KMS-11 (cell line): ENCODE results near the gene TFB2M.

ENCODE experiments used
- H2AFZ ChIP-seq: fragments of 200-600 bp; sonication (generic); 2 replicates; pipeline ENCODE4 v1.6.1; 2016; ENCODE audit warnings: antibody characterized with exemption, mixed run types, low read depth
- H3K27ac ChIP-seq: fragments of 200-600 bp; sonication (generic); 2 replicates; pipeline ENCODE4 v1.6.1; 2016; ENCODE audit warnings: mild to moderate bottlenecking, mixed run types
- H3K27me3 ChIP-seq: fragments of 200-600 bp; sonication (generic); 2 replicates; pipeline ENCODE4 v1.6.1; 2017; ENCODE audit warnings: mild to moderate bottlenecking, low read depth, mixed run types, moderate library complexity; ENCODE audit not compliant: insufficient read depth
- H3K36me3 ChIP-seq: fragments of 200-600 bp; sonication (generic); 2 replicates; pipeline ENCODE4 v1.6.1; 2017; ENCODE audit warnings: mild to moderate bottlenecking, mixed run types; ENCODE audit not compliant: insufficient read depth
- H3K4me1 ChIP-seq: fragments of 200-600 bp; sonication (generic); 2 replicates; pipeline ENCODE4 v1.6.1; 2016; ENCODE audit warnings: mild to moderate bottlenecking, low read depth, mixed run types; ENCODE audit not compliant: poor library complexity, severe bottlenecking
- H3K4me2 ChIP-seq: fragments of 200-600 bp; sonication (generic); 2 replicates; pipeline ENCODE4 v1.7.0; 2016; ENCODE audit warnings: mild to moderate bottlenecking, mixed run types
- H3K4me3 ChIP-seq: fragments of 200-600 bp; sonication (generic); IDR thresholded peaks from 2 replicates; pipeline ENCODE4 v1.6.1; 2017; ENCODE audit warnings: low read depth, low read length, mixed read lengths; ENCODE audit not compliant: insufficient read depth
- H3K79me2 ChIP-seq: fragments of 200-600 bp; sonication (generic); 2 replicates; pipeline ENCODE4 v1.6.1; 2016; ENCODE audit warnings: low read depth, mixed run types; ENCODE audit not compliant: insufficient read depth
- H3K9ac ChIP-seq: fragments of 200-600 bp; sonication (generic); 2 replicates; pipeline ENCODE4 v1.6.1; 2016; ENCODE audit warnings: mild to moderate bottlenecking, mixed run types
- H4K20me1 ChIP-seq: fragments of 200-600 bp; sonication (generic); 2 replicates; pipeline ENCODE4 v1.6.1; 2016; ENCODE audit warnings: mild to moderate bottlenecking, mixed run types; ENCODE audit not compliant: insufficient read depth
- TF ChIP-seq, protein P1 (sequence below): fragments of 200-600 bp; sonication (generic); conservative IDR thresholded peaks from 2 replicates; pipeline ENCODE4 v1.6.1; 2017; ENCODE audit warnings: low read depth, mild to moderate bottlenecking, antibody characterized with exemption, low read length, moderate library complexity, mixed read lengths

Gene TFB2M

DNA sequence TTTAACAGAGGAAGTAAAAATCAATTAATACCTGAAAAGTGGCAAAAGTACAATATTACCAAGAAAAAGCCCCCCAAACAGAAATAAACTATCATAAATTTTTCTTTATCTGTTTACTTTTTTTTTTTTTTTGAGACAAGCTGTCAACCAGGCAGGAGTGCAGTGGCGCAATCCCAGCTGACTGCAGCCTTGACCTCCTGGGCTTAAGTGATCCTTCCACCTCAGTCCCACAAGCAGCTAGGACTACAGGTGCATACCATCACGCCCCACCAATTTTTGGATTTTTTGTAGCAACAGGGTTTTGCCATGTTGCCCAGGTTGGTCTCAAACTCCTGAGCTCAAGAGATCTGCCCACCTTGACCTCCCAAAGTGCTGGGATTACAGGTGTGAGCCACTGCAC, 8.0 kb downstream of the TFB2M start:
- H4K20me1 ChIP-seq = no peaks in the 10 kb centered on the region
- no peak overlapping the region for H3K4me3 ChIP-seq
- no peaks in the 10 kb centered on the region for H3K27me3 ChIP-seq
- H3K36me3 ChIP-seq = peaks cover 9% of the 10 kb centered on the region; the same call in 1 of the 2 replicates
- peaks cover 5% of the 10 kb centered on the region; the same call in 1 of the 2 replicates for H3K79me2 ChIP-seq
- no peak overlapping the region for H2AFZ ChIP-seq
- TF ChIP-seq, protein P1, sequence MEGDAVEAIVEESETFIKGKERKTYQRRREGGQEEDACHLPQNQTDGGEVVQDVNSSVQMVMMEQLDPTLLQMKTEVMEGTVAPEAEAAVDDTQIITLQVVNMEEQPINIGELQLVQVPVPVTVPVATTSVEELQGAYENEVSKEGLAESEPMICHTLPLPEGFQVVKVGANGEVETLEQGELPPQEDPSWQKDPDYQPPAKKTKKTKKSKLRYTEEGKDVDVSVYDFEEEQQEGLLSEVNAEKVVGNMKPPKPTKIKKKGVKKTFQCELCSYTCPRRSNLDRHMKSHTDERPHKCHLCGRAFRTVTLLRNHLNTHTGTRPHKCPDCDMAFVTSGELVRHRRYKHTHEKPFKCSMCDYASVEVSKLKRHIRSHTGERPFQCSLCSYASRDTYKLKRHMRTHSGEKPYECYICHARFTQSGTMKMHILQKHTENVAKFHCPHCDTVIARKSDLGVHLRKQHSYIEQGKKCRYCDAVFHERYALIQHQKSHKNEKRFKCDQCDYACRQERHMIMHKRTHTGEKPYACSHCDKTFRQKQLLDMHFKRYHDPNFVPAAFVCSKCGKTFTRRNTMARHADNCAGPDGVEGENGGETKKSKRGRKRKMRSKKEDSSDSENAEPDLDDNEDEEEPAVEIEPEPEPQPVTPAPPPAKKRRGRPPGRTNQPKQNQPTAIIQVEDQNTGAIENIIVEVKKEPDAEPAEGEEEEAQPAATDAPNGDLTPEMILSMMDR = no peak
- no peak overlapping the region for H3K27ac ChIP-seq
- H3K4me2 ChIP-seq = no peak overlapping the region
- no peak overlapping the region for H3K9ac ChIP-seq
- H3K4me1 ChIP-seq = peaks cover 17% of the 10 kb centered on the region

DNA sequence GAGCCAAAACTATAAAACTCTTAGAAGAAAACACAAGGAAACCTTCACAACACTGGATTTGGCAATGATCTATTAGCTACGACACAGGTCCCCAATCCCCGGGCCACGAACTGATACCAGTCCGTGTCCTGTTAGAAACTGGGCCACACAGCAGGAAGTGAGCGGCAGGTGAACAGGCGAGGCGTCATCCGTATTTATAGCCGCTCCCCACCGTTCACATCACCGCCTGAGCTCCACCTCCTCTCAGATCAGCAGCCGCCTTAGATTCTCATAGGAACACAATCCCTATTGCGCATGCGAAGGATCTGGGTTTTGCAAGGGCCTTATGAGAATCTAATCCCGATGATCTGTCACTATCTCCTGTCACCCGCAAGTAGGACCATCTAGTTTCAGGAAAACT, 11.9 kb downstream of the TFB2M start:
- Histone ChIP-seq H4K20me1 (no peaks in the 10 kb centered on the region), H3K36me3 (peaks cover 6% of the 10 kb centered on the region; the same call in 1 of the 2 replicates)

DNA sequence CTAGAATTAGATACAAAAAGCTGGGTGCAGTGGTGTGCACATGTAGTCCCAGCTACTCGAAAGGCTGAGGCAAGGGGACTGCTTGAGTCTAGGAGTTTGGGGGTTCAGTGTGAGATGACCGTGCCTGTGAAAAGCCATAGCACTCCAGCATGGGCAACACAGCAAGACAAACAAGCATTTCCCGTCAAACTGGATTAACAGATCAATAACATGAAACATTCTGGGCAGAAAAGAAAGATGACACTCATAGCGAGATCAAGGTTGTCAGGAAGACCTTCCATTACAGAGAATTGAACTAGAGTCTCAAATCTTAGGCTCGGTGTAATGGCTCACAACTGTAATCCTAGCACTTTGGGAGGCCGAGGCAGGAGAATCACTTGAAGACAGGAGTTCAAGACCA, 14.0 kb downstream of the TFB2M start:
- Histone ChIP-seq H4K20me1 (no peaks in the 10 kb centered on the region), H3K4me3 (no peak overlapping the region), H3K27me3 (no peaks in the 10 kb centered on the region), H3K4me1 (no peaks in the 10 kb centered on the region), H2AFZ (no peak overlapping the region), H3K27ac (no peak overlapping the region), H3K36me3 (peaks cover 3% of the 10 kb centered on the region; the same call in 1 of the 2 replicates), H3K9ac (no peak overlapping the region), H3K4me2 (no peak overlapping the region), H3K79me2 (peaks cover 3% of the 10 kb centered on the region; the same call in 1 of the 2 replicates)
- TF ChIP-seq, protein P1 = no peak

More for the DNA sequence above, 11.9 kb downstream of the TFB2M start:
- Histone ChIP-seq H3K4me3 (no peak overlapping the region), H2AFZ (no peak overlapping the region), H3K4me2 (no peak overlapping the region), H3K79me2 (peaks cover 5% of the 10 kb centered on the region; the same call in 1 of the 2 replicates), H3K27ac (no peak overlapping the region), H3K4me1 (no peaks in the 10 kb centered on the region), H3K27me3 (no peaks in the 10 kb centered on the region), H3K9ac (no peak overlapping the region)
- TF ChIP-seq, protein P1 = no peak

DNA sequence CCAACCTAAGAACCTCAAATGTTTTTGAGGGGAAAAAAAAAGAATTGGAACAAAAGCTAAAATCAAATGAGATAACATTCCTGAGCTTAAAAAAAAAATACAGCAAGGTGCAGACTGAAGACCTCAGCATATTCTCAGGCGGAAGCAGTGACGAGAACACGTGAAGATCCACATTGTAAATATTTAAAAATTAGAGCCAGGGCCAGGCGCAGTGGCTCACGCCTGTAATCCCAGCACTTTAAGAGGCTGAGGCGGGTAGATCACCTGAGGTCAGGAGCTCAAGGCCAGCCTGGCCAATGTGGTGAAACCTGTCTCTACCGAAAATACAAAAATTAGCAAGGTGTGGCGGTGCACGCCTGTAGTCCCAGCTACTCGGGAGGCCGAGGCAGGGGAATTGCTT, 15.7 kb downstream of the TFB2M start:
- no peak overlapping the region for H3K9ac ChIP-seq
- no peaks in the 10 kb centered on the region for H3K79me2 ChIP-seq
- no peaks in the 10 kb centered on the region for H3K4me1 ChIP-seq
- no peaks in the 10 kb centered on the region for H4K20me1 ChIP-seq
- TF ChIP-seq, protein P1 = no peak
- no peak overlapping the region for H3K4me2 ChIP-seq
- H3K36me3 ChIP-seq = no peaks in the 10 kb centered on the region; the same call in 1 of the 2 replicates
- no peaks in the 10 kb centered on the region for H3K27me3 ChIP-seq
- no peak overlapping the region for H2AFZ ChIP-seq
- no peak overlapping the region for H3K4me3 ChIP-seq
- no peak overlapping the region for H3K27ac ChIP-seq
